ENCODE results near the gene PACC1.

The PACC1 gene

GRCh38 chr1:212438831-212439237 is 24.1 kb upstream of the PACC1 start:
- DNase-seq (ENCODE audit: low read depth in 2 of 2), result no peak

GRCh38 chr1:212437179-212437798 is 22.6 kb upstream of the PACC1 start:
- no peak for DNase-seq (ENCODE audit: low read depth in 2 of 2)

DNA sequence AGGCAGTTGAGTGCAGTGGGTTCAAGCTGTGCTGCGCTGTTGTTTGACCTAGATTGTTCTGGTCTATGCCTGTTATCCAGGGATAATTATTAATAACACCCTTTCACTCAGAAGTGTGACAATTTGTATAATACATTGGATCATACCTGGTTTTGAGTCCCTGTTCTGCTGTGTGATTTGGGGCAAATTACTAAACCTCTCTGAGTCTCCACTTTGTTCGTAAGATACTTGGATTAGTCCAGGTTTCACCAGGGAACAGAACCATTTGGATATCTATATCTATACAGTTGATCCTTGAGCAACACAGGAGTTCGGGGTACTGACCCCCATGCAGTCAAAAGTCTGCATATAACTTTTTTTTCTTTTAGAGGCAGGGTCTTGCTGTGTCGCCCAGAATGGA is 20.3 kb upstream of the PACC1 start:
- no peak for DNase-seq (ENCODE audit: low read depth in 2 of 2)

- no peak for DNase-seq (ENCODE audit: low read depth in 2 of 2)
Observed at GRCh38 chr1:212433577-212434462, 19.1 kb upstream of the PACC1 start.

GRCh38 chr1:212432661-212433576 is 18.2 kb upstream of the PACC1 start, which contains the start of gene NENF:
NENF (plus strand) TSS chr1:212432920; CDS start chr1:212432944, 24 bp downstream.
- peak; percentile 70 to 75 for DNase-seq (ENCODE audit: low read depth in 2 of 2)

DNA sequence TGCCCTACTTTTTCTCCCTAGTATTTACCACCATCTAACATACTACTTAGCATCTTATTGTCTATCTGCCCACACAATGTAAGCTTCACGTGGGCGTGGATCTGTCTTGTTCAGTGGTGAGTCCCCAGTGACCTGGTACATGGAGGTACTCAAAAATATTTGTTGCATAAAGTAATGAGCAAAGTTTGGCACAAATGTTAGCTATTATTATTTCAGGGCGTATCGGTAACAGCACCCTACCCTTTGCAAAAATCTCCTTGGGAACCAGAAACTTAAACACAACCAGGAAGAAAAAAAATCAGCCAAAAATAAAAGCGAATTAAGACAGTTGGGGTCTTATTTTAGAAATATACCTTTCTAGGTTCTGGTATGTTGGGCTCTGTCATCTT is 17.6 kb upstream of the PACC1 start:
- DNase-seq (ENCODE audit: low read depth in 2 of 2), result no peak

GRCh38 chr1:212431644-212432043 is 17.0 kb upstream of the PACC1 start:
- no peak for DNase-seq (ENCODE audit: low read depth in 2 of 2)

DNA sequence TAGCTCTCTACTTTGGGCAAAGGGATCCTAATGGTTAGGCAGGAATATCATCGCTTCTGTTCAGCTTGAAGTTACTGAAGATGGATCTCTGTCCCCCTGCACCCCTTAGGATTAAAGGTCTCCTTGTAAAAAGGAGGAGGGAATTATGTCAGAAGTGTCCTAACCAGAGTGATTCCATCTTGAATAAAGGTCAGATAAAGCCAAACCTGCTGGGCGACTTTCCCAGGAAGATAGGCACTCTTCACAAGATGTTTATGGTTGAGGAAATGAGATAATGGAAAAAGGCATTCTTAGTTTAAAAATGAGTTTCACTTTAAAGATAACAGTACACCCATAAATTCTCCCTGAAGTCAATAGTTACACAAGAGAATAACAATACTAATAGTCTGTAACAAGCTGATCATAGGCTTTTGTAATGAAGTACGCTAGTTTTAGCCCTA is 16.3 kb upstream of the PACC1 start:
- DNase-seq (ENCODE audit: low read depth in 2 of 2), result no peak

- no peak for DNase-seq (ENCODE audit: low read depth in 2 of 2)
Observed at GRCh38 chr1:212430416-212430815, 15.7 kb upstream of the PACC1 start.

GRCh38 chr1:212428496-212428895 is 13.8 kb upstream of the PACC1 start:
- DNase-seq (ENCODE audit: low read depth in 2 of 2), result no peak

DNA sequence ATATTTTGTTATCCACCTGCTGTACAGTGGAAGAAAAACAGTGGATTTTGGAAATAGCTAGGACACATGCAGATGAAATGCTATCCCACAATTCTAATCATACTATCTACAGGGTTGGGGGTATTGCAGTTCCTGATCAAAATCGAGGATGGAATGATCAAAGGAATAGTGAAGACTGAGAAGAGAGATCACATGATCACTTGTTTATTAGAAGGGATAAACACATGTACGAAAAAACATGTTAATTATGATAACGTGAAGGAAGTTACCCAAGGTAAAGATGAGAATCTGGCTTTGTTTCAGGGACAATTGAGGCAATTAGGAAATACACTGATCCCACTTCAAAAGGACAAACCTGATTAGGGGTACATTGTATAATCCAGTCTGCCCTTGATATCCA is 9.2 kb upstream of the PACC1 start:
- no peak for DNase-seq (ENCODE audit: low read depth in 2 of 2)

DNA sequence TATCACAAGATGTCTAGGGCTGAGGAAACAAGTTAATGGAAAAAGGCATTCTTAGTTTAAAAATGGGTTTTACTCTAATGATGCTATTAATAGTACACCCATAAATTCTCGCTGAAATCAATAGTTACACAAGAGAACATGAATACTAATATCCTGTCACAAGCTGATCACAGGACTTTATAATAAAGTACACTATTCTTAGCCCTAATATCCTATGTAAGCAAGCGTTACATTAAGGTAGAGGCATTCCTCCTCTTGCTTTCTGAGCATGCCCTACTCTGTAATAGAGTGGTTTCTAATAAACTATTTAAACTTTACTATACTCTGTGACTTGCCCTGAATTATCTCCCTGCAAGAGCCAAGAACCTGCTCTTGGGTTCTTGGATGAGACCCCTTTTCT is 6.5 kb upstream of the PACC1 start:
- DNase-seq (ENCODE audit: low read depth in 2 of 2), result no peak

GRCh38 chr1:212415107-212415841 is 588 bp upstream of the PACC1 start:
- no peak for DNase-seq (ENCODE audit: low read depth in 2 of 2)

DNA sequence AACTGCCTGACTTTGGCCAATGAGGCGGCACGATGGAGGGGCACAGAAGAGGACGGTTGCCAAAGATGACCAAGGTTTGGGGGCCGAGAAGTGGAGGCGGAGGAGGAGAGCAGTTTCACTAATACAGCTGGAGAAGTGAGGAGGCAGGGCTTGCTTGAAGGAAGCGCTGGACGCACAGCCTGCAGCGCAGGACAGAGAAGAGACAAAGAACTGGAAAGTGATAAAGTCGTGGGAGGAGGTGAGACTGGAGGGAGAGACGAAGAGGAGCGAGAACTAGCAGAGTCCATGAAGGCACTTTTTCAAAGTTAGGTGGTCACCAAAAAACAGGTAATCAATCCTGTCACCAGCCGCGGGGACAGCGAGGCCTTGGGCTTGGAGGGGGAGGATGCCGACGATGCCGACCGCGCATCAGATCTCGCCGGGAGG is 771 bp downstream of the PACC1 start:
- peak in 1 of 2 donors; percentile 13 for DNase-seq (ENCODE audit: low read depth in 2 of 2)

GRCh38 chr1:212412374-212412773 is 2.3 kb downstream of the PACC1 start:
- DNase-seq (ENCODE audit: low read depth in 2 of 2), result no peak

DNA sequence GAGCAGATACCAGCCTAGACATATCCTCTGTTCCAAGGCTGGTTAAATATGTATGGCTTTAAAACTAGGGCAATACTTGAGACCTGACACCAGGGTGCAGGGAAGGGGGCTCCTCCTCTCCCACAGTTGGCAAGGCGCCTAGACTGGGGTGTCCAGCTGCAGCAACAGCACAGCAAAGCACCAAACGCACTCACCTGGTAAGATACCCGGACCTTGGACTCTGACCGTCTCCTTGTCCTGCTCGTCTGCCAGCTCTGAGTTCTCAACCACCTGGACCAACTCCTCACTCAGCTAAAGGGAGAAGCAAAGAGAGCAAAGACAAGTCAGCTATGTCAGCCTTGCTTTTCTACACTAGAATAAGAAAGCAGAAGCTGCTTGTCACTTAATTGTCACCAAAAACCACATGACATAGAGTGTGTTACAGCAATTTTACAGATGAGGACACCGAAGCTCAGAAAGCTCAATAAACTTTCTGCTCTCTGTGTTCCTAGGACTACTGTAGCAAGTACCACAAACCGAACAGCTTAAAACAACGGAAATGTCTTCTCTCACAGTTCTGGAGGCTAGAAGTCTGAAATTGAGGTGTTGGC is 4.4 kb downstream of the PACC1 start:
- no peak for DNase-seq (ENCODE audit: low read depth in 2 of 2)

GRCh38 chr1:212402666-212403321 is 11.9 kb downstream of the PACC1 start:
- DNase-seq (ENCODE audit: low read depth in 2 of 2), result no peak

DNA sequence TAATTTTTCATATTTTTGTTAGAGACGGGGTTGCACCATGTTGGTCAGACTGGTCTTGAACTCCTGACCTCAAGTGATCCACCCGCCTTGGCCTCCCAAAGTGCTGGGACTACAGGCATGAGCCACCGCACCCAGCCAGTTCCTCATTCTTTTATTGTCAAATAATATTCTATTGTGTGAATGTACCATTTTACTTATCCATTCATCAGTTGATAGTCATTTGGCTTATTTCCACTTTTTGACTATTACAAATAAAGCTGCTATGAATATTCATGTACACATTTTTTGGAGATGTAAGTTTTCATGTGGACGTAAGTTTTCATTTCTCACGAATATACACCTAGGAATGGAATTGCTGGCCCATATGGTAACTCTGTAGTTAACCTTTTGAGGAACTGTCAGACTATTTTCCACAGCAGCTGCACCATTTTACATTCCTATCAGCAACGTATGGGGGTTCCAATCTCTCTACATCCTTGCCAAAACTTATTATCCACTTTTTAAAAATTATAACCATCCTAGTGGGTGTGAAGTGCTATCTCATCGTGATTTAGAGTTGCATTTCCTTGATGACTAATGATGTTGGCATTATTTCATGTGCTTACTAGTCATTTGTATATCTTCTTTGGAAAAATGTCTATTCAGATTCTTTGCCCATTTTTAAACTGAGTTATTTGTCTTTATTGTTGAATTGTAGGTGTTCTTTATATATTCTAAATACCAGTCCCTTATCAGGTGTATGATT is 12.7 kb downstream of the PACC1 start:
- DNase-seq (ENCODE audit: low read depth in 2 of 2), result no peak

GRCh38 chr1:212401042-212401441 is 13.6 kb downstream of the PACC1 start:
- DNase-seq (ENCODE audit: low read depth in 2 of 2), result no peak

- no peak for DNase-seq (ENCODE audit: low read depth in 2 of 2)
Observed at GRCh38 chr1:212397171-212397570, 17.5 kb downstream of the PACC1 start.
